CD14-positive monocyte (primary cell): ENCODE results near the gene ZBTB44. TPM values are rescaled to one million over a fixed set of nuclear protein-coding genes. Genes with fewer than 3 reads are reported as not detected.
A peak's percentile ranks its signal among the peaks of the same experiment; 100 is the strongest.

Experiments used
- DNase-seq, 3 donors: peaks; one replicate each; pipeline ENCODE4 v3.0.0-alpha.2; 2011 to 2022
- H2AFZ ChIP-seq: 2 replicates; pipeline ENCODE4 v1.6.0; 2012; ENCODE audit warnings: mild to moderate bottlenecking, low read depth, low read length, inconsistent platforms; ENCODE audit not compliant: insufficient read depth, poor library complexity, severe bottlenecking
- H3K27ac ChIP-seq, 2 donors: 1 replicate in 1 of 2; 2 replicates in 1 of 2; pipeline ENCODE4 v1.5.1; 2012 to 2013; ENCODE audit warnings: low read length in 2 of 2, control low read depth in 1 of 2, inconsistent platforms in 1 of 2, low read depth in 1 of 2, mild to moderate bottlenecking in 1 of 2
- H3K27me3 ChIP-seq, 2 donors: one replicate each; pipeline versions ENCODE4 v1.6.0 to v1.6.1; 2011 to 2013; ENCODE audit warnings: low read length in 2 of 2; ENCODE audit not compliant: control insufficient read depth in 2 of 2, insufficient read depth in 2 of 2
- H3K36me3 ChIP-seq, 2 donors: replicated peaks in 1 of 2; 1 replicate in 1 of 2; 2 replicates in 1 of 2; pipeline versions ENCODE4 v1.5.1 to v1.6.1; 2012 to 2013; ENCODE audit warnings: low read length in 2 of 2, control low read depth in 1 of 2, inconsistent platforms in 1 of 2, mild to moderate bottlenecking in 1 of 2; ENCODE audit not compliant: insufficient read depth in 2 of 2, control insufficient read depth in 1 of 2
- H3K4me1 ChIP-seq, 2 donors: 1 replicate in 1 of 2; 2 replicates in 1 of 2; pipeline versions ENCODE4 v1.5.1 to v1.6.1; 2012 to 2013; ENCODE audit warnings: low read length in 2 of 2, control low read depth in 1 of 2, inconsistent platforms in 1 of 2, mild to moderate bottlenecking in 1 of 2, moderate library complexity in 1 of 2; ENCODE audit not compliant: insufficient read depth in 2 of 2, control insufficient read depth in 1 of 2
- H3K4me2 ChIP-seq: replicated peaks from 2 replicates; pipeline ENCODE3; 2012; ENCODE audit warnings: low read length, moderate library complexity, mild to moderate bottlenecking; ENCODE audit not compliant: poor library complexity, severe bottlenecking; ENCODE audit errors: extremely low read depth
- H3K4me3 ChIP-seq, 3 experiments: fragments of 200-600 bp in 1 of 3; sonication (generic) in 1 of 3; replicated peaks in 1 of 3; 1 replicate in 2 of 3; 2 replicates in 1 of 3; pipeline ENCODE4 v1.5.1; 2011 to 2013; ENCODE audit warnings: low read length in 3 of 3, mild to moderate bottlenecking in 3 of 3, control low read depth in 2 of 3, low read depth in 2 of 3, inconsistent platforms in 1 of 3, moderate library complexity in 1 of 3
- H3K79me2 ChIP-seq: 2 replicates; pipeline ENCODE4 v1.6.0; 2012; ENCODE audit warnings: mild to moderate bottlenecking, control low read depth, inconsistent platforms, low read length, moderate library complexity; ENCODE audit not compliant: insufficient read depth
- H3K9ac ChIP-seq: 2 replicates; pipeline ENCODE4 v1.6.0; 2017; ENCODE audit warnings: low read length, mild to moderate bottlenecking; ENCODE audit not compliant: insufficient read depth, poor library complexity, severe bottlenecking
- H3K9me3 ChIP-seq, 2 donors: replicated peaks in 1 of 2; 1 replicate in 1 of 2; 2 replicates in 1 of 2; pipeline versions ENCODE4 v1.5.1 to v1.6.1; 2012 to 2013; ENCODE audit warnings: low read length in 2 of 2, control low read depth in 1 of 2; ENCODE audit not compliant: control insufficient read depth in 1 of 2, insufficient read depth in 1 of 2
- H4K20me1 ChIP-seq: 2 replicates; pipeline ENCODE4 v1.6.0; 2012; ENCODE audit warnings: mild to moderate bottlenecking, low read length, control low read depth, moderate library complexity; ENCODE audit not compliant: insufficient read depth
- H3K27ac Mint-ChIP-seq, 7 donors: one replicate each; pipeline ENCODE4 v1.8.0; 2020; ENCODE audit warnings: mild to moderate bottlenecking in 7 of 7, mixed read lengths in 7 of 7, moderate library complexity in 6 of 7, inconsistent platforms in 2 of 7
- H3K27me3 Mint-ChIP-seq, 3 donors: one replicate each; pipeline ENCODE4 v1.8.0; 2021 to 2022; ENCODE audit warnings: low read depth in 3 of 3, mild to moderate bottlenecking in 3 of 3, mixed read lengths in 3 of 3, moderate library complexity in 3 of 3, inconsistent platforms in 1 of 3
- H3K36me3 Mint-ChIP-seq, 2 donors: one replicate each; pipeline ENCODE4 v1.8.0; 2020; ENCODE audit warnings: mixed read lengths in 2 of 2, inconsistent platforms in 1 of 2, mild to moderate bottlenecking in 1 of 2
- H3K4me1 Mint-ChIP-seq: one replicate; pipeline ENCODE4 v1.8.0; 2020; ENCODE audit warnings: mild to moderate bottlenecking, mixed read lengths
- H3K4me3 Mint-ChIP-seq, 2 donors: one replicate each; pipeline ENCODE4 v1.8.0; 2020; ENCODE audit warnings: mild to moderate bottlenecking in 2 of 2, mixed read lengths in 2 of 2, moderate library complexity in 1 of 2
- H3K9me3 Mint-ChIP-seq, 7 donors: one replicate each; pipeline ENCODE4 v1.8.0; 2020 to 2022; ENCODE audit warnings: mixed read lengths in 7 of 7, mild to moderate bottlenecking in 6 of 7, moderate library complexity in 6 of 7, inconsistent platforms in 2 of 7
- WGBS: methylation state at CpG from one replicate; pipeline ENCODE4 v1.1.5; 2013; ENCODE audit warnings: missing lambda C conversion rate; ENCODE audit not compliant: insufficient coverage; 5-methylcytosine and 5-hydroxymethylcytosine counted together
- intact Hi-C, 2 donors: fragments of 100-400 bp; cut with micrococcal nuclease; formaldehyde crosslinking; loops; one replicate each; pipeline versions ENCODE4 v1.15.0 to v1.15.1; 2023
- polyA plus RNA-seq, 3 donors: library from polyadenylated mRNA; depleted of rRNA in 1 of 3; unstranded in 2 of 3; stranded (reverse) in 1 of 3; fragments of 300-500 nt in 2 of 3; fragments of >200 nt in 1 of 3; fragmentation: Illumina TruSeq in 2 of 3; gene quantifications; 1 replicate in 2 of 3; 2 replicates in 1 of 3; pipeline ENCODE4 v1.2.3, GENCODE V29; 2012 to 2021
- small RNA-seq: library from RNA; depleted of rRNA; stranded (forward); fragments of <200 nt; gene quantifications from one replicate; pipeline ENCODE3, GENCODE V24; 2012; ENCODE audit warnings: low read depth; ENCODE audit not compliant: insufficient read length
- TF ChIP-seq, protein P1 (sequence below): fragments of 200-600 bp; IDR thresholded peaks from one replicate; pipeline ENCODE4 v1.8.0; 2022; ENCODE audit warnings: antibody characterized with exemption, mild to moderate bottlenecking

The ZBTB44 gene
- polyA plus RNA-seq, 3 donors = 2.4 to 21.3 (median 2.7) TPM

DNA sequence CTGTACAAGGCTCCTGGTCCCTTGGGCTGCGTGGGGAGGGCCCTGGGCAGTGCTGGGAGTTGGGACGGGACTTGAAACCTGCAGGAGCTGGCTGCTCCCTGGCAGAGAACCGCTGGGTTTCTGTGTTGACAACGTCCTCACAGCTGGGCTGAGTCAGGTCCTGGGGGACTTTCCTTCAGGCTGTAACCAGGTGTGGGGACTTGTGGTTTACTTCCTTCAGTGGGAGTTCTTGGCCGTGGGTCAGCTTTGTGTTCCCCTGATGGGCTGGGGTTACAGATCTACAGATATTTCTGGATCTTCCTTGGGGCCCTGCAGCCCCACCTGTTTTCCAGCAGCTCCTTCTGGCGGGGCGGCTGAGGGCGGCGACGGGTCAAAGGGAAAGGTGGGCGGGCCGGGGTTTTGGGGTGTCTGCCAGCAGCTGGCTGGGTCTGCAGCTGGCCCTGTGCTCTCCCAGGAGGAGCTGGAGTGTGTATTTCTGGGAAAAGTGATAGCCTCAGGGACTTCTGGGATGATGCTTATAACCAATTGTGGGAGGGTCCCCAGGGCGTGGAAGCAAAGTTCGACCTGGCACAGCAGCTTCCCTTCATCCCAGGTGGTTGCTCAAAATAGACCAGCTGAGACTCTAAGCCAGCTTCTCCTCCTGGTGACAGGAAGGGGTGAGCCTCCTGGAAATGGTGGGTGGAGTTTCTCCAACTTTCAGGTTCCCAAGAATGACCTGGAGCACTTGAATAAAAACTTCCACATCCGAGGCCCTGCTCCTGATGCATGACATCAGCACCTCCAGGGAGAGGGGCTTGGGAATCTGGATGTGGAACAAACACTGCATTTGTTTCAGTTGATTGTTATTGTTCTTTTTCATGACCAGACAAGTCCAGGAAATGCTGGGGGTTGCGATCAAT, 136.0 kb downstream of the ZBTB44 start:
- Mint-ChIP-seq H3K4me3 (no peak overlapping the region), H3K9me3 (peaks cover 4 to 21% (median 8%) of the 10 kb centered on the region in 7 donors), H3K27ac (peak overlapping the region in 2 of 7 donors; percentile 30 to 42), H3K4me1 (peaks cover 47% of the 10 kb centered on the region), H3K36me3 (peaks cover 8 to 20% of the 10 kb centered on the region in 2 donors), H3K27me3 (peaks cover 0 to 2% (median 0%) of the 10 kb centered on the region in 3 donors)
- 90% methylated on average over 14 of the region's 16 CpGs for WGBS
- H3K36me3 ChIP-seq = no peaks in the 10 kb centered on the region
- H3K9me3 ChIP-seq = peaks cover 0 to 5% of the 10 kb centered on the region in 2 donors
- peak overlapping the region; percentile 7 for H3K9ac ChIP-seq
- H4K20me1 ChIP-seq = peaks cover 30% of the 10 kb centered on the region
- H3K4me2 ChIP-seq = no peak overlapping the region
- TF ChIP-seq, protein P1, sequence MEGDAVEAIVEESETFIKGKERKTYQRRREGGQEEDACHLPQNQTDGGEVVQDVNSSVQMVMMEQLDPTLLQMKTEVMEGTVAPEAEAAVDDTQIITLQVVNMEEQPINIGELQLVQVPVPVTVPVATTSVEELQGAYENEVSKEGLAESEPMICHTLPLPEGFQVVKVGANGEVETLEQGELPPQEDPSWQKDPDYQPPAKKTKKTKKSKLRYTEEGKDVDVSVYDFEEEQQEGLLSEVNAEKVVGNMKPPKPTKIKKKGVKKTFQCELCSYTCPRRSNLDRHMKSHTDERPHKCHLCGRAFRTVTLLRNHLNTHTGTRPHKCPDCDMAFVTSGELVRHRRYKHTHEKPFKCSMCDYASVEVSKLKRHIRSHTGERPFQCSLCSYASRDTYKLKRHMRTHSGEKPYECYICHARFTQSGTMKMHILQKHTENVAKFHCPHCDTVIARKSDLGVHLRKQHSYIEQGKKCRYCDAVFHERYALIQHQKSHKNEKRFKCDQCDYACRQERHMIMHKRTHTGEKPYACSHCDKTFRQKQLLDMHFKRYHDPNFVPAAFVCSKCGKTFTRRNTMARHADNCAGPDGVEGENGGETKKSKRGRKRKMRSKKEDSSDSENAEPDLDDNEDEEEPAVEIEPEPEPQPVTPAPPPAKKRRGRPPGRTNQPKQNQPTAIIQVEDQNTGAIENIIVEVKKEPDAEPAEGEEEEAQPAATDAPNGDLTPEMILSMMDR = no peak
- H3K4me3 ChIP-seq = no peak overlapping the region
- H3K27ac ChIP-seq = no peak overlapping the region
- H3K27me3 ChIP-seq = no peaks in the 10 kb centered on the region
- H3K4me1 ChIP-seq = peaks cover 37 to 44% of the 10 kb centered on the region in 2 donors
- no peak for DNase-seq
- intact Hi-C loops = no loop called here
- peaks cover 53% of the 10 kb centered on the region for H3K79me2 ChIP-seq
- no peak overlapping the region for H2AFZ ChIP-seq

DNA sequence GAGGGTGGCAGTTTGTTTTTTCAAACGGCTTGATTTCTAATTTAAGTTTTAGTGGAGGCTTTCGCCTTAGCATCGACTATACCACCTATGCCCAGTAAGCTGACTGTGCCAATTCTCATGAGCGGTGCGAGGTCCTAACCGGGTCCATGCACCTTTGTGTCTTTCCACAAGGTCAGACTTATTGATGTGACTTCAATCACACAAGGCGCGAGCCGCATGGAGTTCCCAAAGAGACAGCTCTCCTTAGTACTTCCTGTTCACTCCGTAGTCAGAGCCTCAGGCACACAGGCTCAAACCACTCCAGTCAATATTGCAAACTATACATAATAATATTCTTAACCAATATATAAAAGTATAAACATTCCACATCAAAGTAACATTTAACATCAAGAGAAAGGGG, 136.9 kb downstream of the ZBTB44 start:
- H3K4me1 Mint-ChIP-seq = peaks cover 47% of the 10 kb centered on the region
- H2AFZ ChIP-seq = no peak overlapping the region
- TF ChIP-seq, protein P1 = no peak
- no peak overlapping the region for H3K9ac ChIP-seq
- no peak overlapping the region for H3K4me3 ChIP-seq
- WGBS = 94% methylated on average over 6 of the region's 10 CpGs
- no peak overlapping the region for H3K4me2 ChIP-seq
- H3K27ac ChIP-seq = no peak overlapping the region
- no peaks in the 10 kb centered on the region for H3K27me3 ChIP-seq
- peaks cover 51% of the 10 kb centered on the region for H3K79me2 ChIP-seq
- intact Hi-C loops = no loop called here
- no peak overlapping the region for H3K4me3 Mint-ChIP-seq
- H3K9me3 ChIP-seq = peaks cover 0 to 5% of the 10 kb centered on the region in 2 donors
- DNase-seq = no peak
- H3K36me3 ChIP-seq = no peaks in the 10 kb centered on the region
- H3K27me3 Mint-ChIP-seq = peaks cover 0 to 2% (median 0%) of the 10 kb centered on the region in 3 donors
- no peak overlapping the region for H3K27ac Mint-ChIP-seq
- H4K20me1 ChIP-seq = peaks cover 30% of the 10 kb centered on the region
- peaks cover 9 to 17% of the 10 kb centered on the region in 2 donors for H3K36me3 Mint-ChIP-seq
- peaks cover 37 to 44% of the 10 kb centered on the region in 2 donors for H3K4me1 ChIP-seq
- peaks cover 5 to 24% (median 8%) of the 10 kb centered on the region in 7 donors for H3K9me3 Mint-ChIP-seq

Small RNA genes lying within 50 kb of the gene (small RNA-seq; reads per million reads assigned to genes)
- gene RN7SL778P = not detected

Other genes with a start within 250 kb of the ZBTB44 start
- gene APLP2, start 245.0 kb downstream of the ZBTB44 start, polyA plus RNA-seq = 100 to 1,000 TPM; 486 to 622 (median 591) TPM
- gene ST14, start 155.1 kb downstream of the ZBTB44 start, polyA plus RNA-seq = 10 to 100 TPM; 13.3 to 36.0 (median 23.6) TPM
- gene ADAMTS8, start 113.7 kb upstream of the ZBTB44 start, polyA plus RNA-seq = not detected
- not detected for gene ADAMTS15, start 133.7 kb upstream of the ZBTB44 start, polyA plus RNA-seq